GM23248 (cell line): Measurements from ENCODE around the gene GMEB2.
"Not testable (repeated sequence)": the region's sequence is repeated elsewhere in the genome, so short reads cannot be mapped to it uniquely, and the experiment has no call there.

Source experiments
- EZH2 ChIP-seq: fragments of 200-600 bp; sonication (generic); IDR thresholded peaks from 2 replicates; pipeline ENCODE4 v1.6.1; 2018; ENCODE audit warnings: antibody characterized with exemption, mild to moderate bottlenecking; ENCODE audit not compliant: insufficient read depth, poor library complexity, severe bottlenecking
- EZH2phosphoT487 ChIP-seq: fragments of 200-600 bp; sonication (generic); IDR thresholded peaks from 2 replicates; pipeline ENCODE4 v1.6.1; 2018; ENCODE audit warnings: antibody characterized with exemption, moderate library complexity, mild to moderate bottlenecking, low read depth; ENCODE audit not compliant: insufficient read depth

DNA sequence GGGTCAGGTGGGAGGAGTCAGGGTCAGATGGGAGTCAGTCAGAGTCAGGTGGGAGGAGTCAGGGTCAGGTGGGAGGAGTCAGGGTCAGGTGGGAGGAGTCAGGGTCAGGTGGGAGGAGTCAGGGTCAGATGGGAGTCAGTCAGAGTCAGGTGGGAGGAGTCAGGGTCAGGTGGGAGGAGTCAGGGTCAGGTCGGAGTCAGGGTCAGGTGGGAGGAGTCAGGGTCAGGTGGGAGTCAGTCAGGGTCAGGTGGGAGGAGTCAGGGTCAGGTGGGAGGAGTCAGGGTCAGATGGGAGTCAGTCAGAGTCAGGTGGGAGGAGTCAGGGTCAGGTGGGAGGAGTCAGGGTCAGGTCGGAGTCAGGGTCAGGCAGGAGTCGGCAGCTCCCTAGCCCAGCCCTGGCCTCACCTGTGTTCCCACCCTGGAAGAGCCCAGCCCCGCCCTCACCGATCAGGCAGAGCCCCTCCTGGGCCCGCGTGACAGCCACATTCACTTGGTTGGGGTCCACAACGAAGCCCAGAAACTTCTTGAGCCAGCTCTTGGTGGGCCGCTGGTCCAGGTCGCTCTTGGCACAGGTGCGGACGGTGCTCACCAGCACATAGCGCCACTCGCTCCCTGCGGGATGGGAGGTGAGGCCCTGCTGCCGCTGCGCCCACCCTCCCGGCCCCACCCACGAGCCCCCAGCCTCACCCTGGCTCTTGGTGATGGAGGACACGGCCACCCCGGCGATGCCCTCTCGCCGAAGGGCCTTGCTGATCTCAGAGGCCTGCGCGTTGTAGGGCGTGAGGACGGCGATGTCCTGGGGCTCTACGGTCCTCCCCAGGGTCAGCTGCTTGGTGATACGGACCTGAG lies 67.2 kb downstream of the GMEB2 start:
- TF ChIP-seq EZH2, EZH2phosphoT487: not testable (repeated sequence)
